ENCODE measurements around the gene GGA3.
"Not testable (repeated sequence)": the region's sequence is repeated elsewhere in the genome, so short reads cannot be mapped to it uniquely, and the experiment has no call there.

Gene GGA3

GRCh38 chr17:75289832-75290337 lies 28.5 kb upstream of the GGA3 start:
- DNase-seq (ENCODE audit: insufficient read length, low spot score) = no peak

GRCh38 chr17:75289115-75289831 lies 27.9 kb upstream of the GGA3 start, which contains the start of gene SLC25A19:
Gene SLC25A19, minus strand, starts transcription at chr17:75289433. Its CDS starts 2,669 bp downstream, at chr17:75286764.
- DNase-seq (ENCODE audit: insufficient read length, low spot score) (peak; percentile 92), FAIRE-seq (peak; percentile 100)
- no peak for TF ChIP-seq SPI1 (IDR thresholded peaks at IDR 0.05; ENCODE audit: low read depth, low read length)
- peak; percentile 43; the same call in 1 of the 2 replicates for TF ChIP-seq POU2F2 (IDR thresholded peaks at IDR 0.05; ENCODE audit: low read depth, low read length)
- peak; percentile 84 for TF ChIP-seq POLR2A (IDR thresholded peaks at IDR 0.05; ENCODE audit: low read depth, low read length)
- no peak for TF ChIP-seq PAX5 (IDR thresholded peaks at IDR 0.05; ENCODE audit: insufficient read depth, low read length, severe bottlenecking)
- TF ChIP-seq TAF1 (IDR thresholded peaks at IDR 0.05; ENCODE audit: low read depth, low read length) = peak; percentile 72; the same call in 1 of the 2 replicates
- TF ChIP-seq POLR2AphosphoS5 (IDR thresholded peaks at IDR 0.05; ENCODE audit: low read depth, low read length) = peak; percentile 88

More at GRCh38 chr17:75289832-75290337, 28.5 kb upstream of the GGA3 start:
- TF ChIP-seq TAF1 (IDR thresholded peaks at IDR 0.05; ENCODE audit: low read depth, low read length) = no peak
- no peak for TF ChIP-seq PAX5 (IDR thresholded peaks at IDR 0.05; ENCODE audit: insufficient read depth, low read length, severe bottlenecking)
- TF ChIP-seq POLR2AphosphoS5 (IDR thresholded peaks at IDR 0.05; ENCODE audit: low read depth, low read length) = no peak
- no peak for TF ChIP-seq SPI1 (IDR thresholded peaks at IDR 0.05; ENCODE audit: low read depth, low read length)
- no peak; the same call in 1 of the 2 replicates for TF ChIP-seq POLR2A (IDR thresholded peaks at IDR 0.05; ENCODE audit: low read depth, low read length)
- no peak for TF ChIP-seq POU2F2 (IDR thresholded peaks at IDR 0.05; ENCODE audit: low read depth, low read length)
- peak; percentile 72 for FAIRE-seq

DNA sequence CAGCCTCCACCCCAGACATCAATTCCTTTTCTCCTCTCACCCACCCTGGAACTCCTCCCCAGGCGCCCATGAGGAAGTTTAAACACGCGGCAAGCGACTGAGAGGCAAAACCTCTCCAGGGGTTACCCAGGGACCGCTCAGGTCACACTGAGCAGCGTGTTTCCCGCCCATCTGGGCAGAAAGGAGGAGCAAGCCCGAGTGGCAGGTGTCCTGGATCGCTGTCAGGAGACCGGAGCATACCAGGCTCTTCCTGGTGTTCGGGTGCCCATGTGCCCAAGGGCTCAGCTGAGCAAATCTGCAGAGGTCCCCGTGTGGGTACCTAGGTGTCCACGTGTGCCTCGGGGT lies 27.3 kb upstream of the GGA3 start:
- TF ChIP-seq PAX5 (IDR thresholded peaks at IDR 0.05; ENCODE audit: insufficient read depth, low read length, severe bottlenecking) (no peak), POLR2A (IDR thresholded peaks at IDR 0.05; ENCODE audit: low read depth, low read length) (no peak), POU2F2 (IDR thresholded peaks at IDR 0.05; ENCODE audit: low read depth, low read length) (no peak), SPI1 (IDR thresholded peaks at IDR 0.05; ENCODE audit: low read depth, low read length) (no peak), TAF1 (IDR thresholded peaks at IDR 0.05; ENCODE audit: low read depth, low read length) (no peak), POLR2AphosphoS5 (IDR thresholded peaks at IDR 0.05; ENCODE audit: low read depth, low read length) (no peak)
- DNase-seq (ENCODE audit: insufficient read length, low spot score) (no peak), FAIRE-seq (no peak)

GRCh38 chr17:75288359-75288758 lies 27.0 kb upstream of the GGA3 start:
- FAIRE-seq = no peak

DNA sequence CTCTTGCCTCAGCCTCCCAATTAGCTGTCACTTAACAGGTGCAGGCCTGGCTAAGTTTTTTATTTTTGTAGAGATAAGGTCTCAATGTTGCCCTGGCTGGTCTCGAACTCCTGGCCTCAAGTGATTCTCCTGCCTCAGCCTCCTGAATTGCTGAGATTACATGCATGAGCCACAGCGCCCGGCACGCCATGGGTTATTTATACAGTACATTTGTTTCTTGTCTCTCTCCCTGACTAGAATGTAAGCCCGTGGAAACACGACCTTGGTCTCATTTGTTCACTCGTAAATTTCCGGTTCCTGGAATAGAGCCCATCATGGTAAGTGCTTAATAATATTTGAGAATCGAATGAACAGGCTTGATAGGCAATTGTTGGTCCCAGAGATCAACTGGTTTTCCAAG lies 25.8 kb upstream of the GGA3 start:
- TF ChIP-seq POU2F2 (IDR thresholded peaks at IDR 0.05; ENCODE audit: low read depth, low read length) (no peak), PAX5 (IDR thresholded peaks at IDR 0.05; ENCODE audit: insufficient read depth, low read length, severe bottlenecking) (no peak), POLR2AphosphoS5 (IDR thresholded peaks at IDR 0.05; ENCODE audit: low read depth, low read length) (no peak), POLR2A (IDR thresholded peaks at IDR 0.05; ENCODE audit: low read depth, low read length) (no peak), SPI1 (IDR thresholded peaks at IDR 0.05; ENCODE audit: low read depth, low read length) (no peak), TAF1 (IDR thresholded peaks at IDR 0.05; ENCODE audit: low read depth, low read length) (no peak)
- FAIRE-seq (no peak), DNase-seq (ENCODE audit: insufficient read length, low spot score) (no peak)

More at GRCh38 chr17:75288359-75288758, 27.0 kb upstream of the GGA3 start:
- TF ChIP-seq PAX5 (IDR thresholded peaks at IDR 0.05; ENCODE audit: insufficient read depth, low read length, severe bottlenecking) (no peak), POU2F2 (IDR thresholded peaks at IDR 0.05; ENCODE audit: low read depth, low read length) (no peak), POLR2A (IDR thresholded peaks at IDR 0.05; ENCODE audit: low read depth, low read length) (no peak), POLR2AphosphoS5 (IDR thresholded peaks at IDR 0.05; ENCODE audit: low read depth, low read length) (no peak), SPI1 (IDR thresholded peaks at IDR 0.05; ENCODE audit: low read depth, low read length) (no peak), TAF1 (IDR thresholded peaks at IDR 0.05; ENCODE audit: low read depth, low read length) (no peak)
- no peak for DNase-seq (ENCODE audit: insufficient read length, low spot score)

DNA sequence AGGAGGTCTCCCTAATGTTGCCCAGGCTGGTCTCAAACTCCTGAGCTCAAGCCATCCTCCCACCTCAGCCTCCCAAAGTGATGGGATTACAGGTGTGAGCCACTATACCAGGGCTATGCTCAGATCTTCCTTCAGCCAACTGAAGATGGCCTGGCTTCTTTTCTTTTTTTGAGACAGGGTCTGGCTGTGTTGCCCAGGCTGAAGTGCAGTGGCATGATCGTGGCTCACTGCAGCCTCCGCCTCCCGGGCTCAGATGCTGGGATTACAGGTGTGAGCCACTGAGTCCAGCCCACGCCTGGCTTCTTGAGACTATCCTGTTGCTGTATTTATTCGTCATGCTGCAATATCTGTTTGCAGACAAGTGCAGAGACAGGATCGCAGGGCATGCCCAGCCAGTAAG lies 23.7 kb upstream of the GGA3 start:
- FAIRE-seq = no peak
- TF ChIP-seq SPI1 (IDR thresholded peaks at IDR 0.05; ENCODE audit: low read depth, low read length) = no peak
- TF ChIP-seq POU2F2 (IDR thresholded peaks at IDR 0.05; ENCODE audit: low read depth, low read length) = no peak
- no peak for TF ChIP-seq PAX5 (IDR thresholded peaks at IDR 0.05; ENCODE audit: insufficient read depth, low read length, severe bottlenecking)
- TF ChIP-seq POLR2AphosphoS5 (IDR thresholded peaks at IDR 0.05; ENCODE audit: low read depth, low read length) = no peak
- TF ChIP-seq TAF1 (IDR thresholded peaks at IDR 0.05; ENCODE audit: low read depth, low read length) = no peak
- TF ChIP-seq POLR2A (IDR thresholded peaks at IDR 0.05; ENCODE audit: low read depth, low read length) = no peak

GRCh38 chr17:75280189-75280588 lies 18.8 kb upstream of the GGA3 start:
- DNase-seq (ENCODE audit: insufficient read length, low spot score); FAIRE-seq: not testable (repeated sequence)

More for the DNA sequence above, 23.7 kb upstream of the GGA3 start:
- no peak for DNase-seq (ENCODE audit: insufficient read length, low spot score)

DNA sequence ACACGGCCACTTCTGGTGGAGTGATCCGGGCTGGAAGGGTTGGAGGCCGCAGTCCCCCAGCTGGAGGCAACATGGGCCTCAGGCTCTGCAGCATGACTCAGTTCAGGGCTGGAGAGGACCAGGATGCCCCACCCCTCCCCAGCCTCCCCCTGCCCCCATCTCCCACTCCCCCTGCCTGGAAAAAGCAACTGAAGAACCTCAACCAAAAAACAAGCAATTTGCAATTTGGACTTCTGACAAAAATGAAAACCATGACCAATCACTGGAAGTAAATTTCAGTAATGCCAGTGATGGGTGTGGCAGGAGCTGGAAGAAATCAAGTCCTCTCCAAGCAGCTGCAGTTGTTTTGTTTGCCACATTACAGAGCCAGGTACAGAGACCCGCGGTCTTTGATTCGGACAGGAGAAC lies 16.3 kb upstream of the GGA3 start:
- FAIRE-seq (no peak), DNase-seq (ENCODE audit: insufficient read length, low spot score) (no peak)
- no peak for TF ChIP-seq POLR2A (IDR thresholded peaks at IDR 0.05; ENCODE audit: low read depth, low read length)
- TF ChIP-seq POU2F2 (IDR thresholded peaks at IDR 0.05; ENCODE audit: low read depth, low read length) = no peak
- no peak for TF ChIP-seq POLR2AphosphoS5 (IDR thresholded peaks at IDR 0.05; ENCODE audit: low read depth, low read length)
- no peak for TF ChIP-seq SPI1 (IDR thresholded peaks at IDR 0.05; ENCODE audit: low read depth, low read length)
- TF ChIP-seq PAX5 (IDR thresholded peaks at IDR 0.05; ENCODE audit: insufficient read depth, low read length, severe bottlenecking) = no peak
- no peak for TF ChIP-seq TAF1 (IDR thresholded peaks at IDR 0.05; ENCODE audit: low read depth, low read length)

DNA sequence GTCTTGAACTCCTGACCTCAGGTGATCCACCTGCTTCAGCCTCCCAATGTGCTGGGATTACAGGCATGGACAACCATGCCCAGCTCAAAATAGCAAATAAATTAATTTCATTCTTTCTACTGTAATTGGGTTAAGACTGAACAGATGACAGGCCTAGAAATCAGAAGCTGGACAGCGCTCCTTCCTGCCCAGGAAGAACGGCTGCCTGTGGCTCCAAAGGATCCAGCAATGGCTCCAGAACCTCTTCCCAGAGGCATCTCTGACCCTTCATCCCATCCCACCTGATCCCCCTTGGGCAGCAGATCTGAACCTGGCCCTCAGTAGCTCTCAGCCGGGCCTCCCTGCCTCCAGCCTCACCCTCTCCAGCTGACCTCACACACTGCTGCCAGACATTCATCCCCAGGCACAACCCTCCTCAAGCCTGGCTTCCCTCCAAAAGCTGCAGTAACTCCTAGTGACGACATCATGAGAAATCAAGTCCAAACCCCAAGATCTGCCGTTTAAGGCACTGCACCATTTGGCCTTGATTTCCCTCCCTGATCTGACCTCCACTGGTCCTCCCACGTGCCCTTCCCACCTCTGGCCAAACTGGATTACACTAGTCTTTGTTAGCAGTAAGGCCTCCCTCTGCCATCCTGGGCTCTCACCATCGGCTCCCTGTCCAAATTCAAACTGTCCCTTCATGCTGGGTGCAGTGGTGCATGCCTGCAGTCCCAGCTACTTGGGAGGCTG lies 12.7 kb upstream of the GGA3 start:
- FAIRE-seq = no peak
- DNase-seq (ENCODE audit: insufficient read length, low spot score) = no peak
- TF ChIP-seq SPI1 (IDR thresholded peaks at IDR 0.05; ENCODE audit: low read depth, low read length) = no peak
- no peak for TF ChIP-seq TAF1 (IDR thresholded peaks at IDR 0.05; ENCODE audit: low read depth, low read length)
- 0 out of 2 replicates have a peak, but pooled peaks have one; percentile 20 for TF ChIP-seq POLR2AphosphoS5 (IDR thresholded peaks at IDR 0.05; ENCODE audit: low read depth, low read length)
- TF ChIP-seq POLR2A (IDR thresholded peaks at IDR 0.05; ENCODE audit: low read depth, low read length) = peak; percentile 38; the same call in 1 of the 2 replicates

Measured in GM12891 (cell line).